A673 (cell line): ENCODE results near the gene OR2J1.
"Not testable (repeated sequence)": the region's sequence is repeated elsewhere in the genome, so short reads cannot be mapped to it uniquely, and the experiment has no call there.

Experiments
- EZH2 ChIP-seq: fragments of 200-600 bp; sonication (generic); IDR thresholded peaks from 2 replicates; pipeline ENCODE4 v1.6.1; 2017; ENCODE audit warnings: borderline replicate concordance, low read depth, mild to moderate bottlenecking, mixed read lengths, antibody characterized with exemption, low read length; ENCODE audit not compliant: poor library complexity, severe bottlenecking
- TF ChIP-seq, protein P1 (sequence below): fragments of 300-800, 200-600 bp; sonication (generic); conservative IDR thresholded peaks from 2 replicates; pipeline ENCODE4 v1.5.1; 2017; ENCODE audit warnings: low read depth, mild to moderate bottlenecking, antibody characterized with exemption, low read length, moderate library complexity, mixed read lengths

DNA sequence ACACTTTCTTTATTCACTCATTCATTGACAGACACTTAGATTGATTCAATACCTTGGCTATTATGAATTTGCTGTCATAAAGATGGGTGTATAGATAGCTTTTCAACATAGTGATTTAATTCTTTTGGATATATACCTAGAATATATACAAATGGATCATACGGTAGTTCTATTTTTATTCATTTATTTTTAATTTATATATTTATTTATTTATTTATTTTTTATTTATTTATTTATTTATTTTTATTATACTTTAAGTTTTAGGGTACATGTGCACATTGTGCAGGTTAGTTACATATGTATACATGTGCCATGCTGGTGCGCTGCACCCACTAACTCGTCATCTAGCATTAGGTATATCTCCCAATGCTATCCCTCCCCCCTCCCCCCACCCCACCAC is 15.7 kb downstream of the OR2J1 start:
- TF ChIP-seq, protein P1, sequence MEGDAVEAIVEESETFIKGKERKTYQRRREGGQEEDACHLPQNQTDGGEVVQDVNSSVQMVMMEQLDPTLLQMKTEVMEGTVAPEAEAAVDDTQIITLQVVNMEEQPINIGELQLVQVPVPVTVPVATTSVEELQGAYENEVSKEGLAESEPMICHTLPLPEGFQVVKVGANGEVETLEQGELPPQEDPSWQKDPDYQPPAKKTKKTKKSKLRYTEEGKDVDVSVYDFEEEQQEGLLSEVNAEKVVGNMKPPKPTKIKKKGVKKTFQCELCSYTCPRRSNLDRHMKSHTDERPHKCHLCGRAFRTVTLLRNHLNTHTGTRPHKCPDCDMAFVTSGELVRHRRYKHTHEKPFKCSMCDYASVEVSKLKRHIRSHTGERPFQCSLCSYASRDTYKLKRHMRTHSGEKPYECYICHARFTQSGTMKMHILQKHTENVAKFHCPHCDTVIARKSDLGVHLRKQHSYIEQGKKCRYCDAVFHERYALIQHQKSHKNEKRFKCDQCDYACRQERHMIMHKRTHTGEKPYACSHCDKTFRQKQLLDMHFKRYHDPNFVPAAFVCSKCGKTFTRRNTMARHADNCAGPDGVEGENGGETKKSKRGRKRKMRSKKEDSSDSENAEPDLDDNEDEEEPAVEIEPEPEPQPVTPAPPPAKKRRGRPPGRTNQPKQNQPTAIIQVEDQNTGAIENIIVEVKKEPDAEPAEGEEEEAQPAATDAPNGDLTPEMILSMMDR = not testable (repeated sequence)
- not testable (repeated sequence) for TF ChIP-seq EZH2
